H1 (cell line): ENCODE results near the gene TFG. TPM values are rescaled to one million over a fixed set of nuclear protein-coding genes. Genes with fewer than 3 reads are reported as not detected.

Source experiments
- CTCF ChIA-PET: fragments of 300-600 bp; sonication (Branson Sonifier 250); formaldehyde crosslinking; loops from one replicate; lab custom pipeline; 2021; ENCODE audit not compliant: partially characterized antibody; lab: Charles Lee
- POLR2A ChIA-PET: fragments of 300-600 bp; sonication (Branson Sonifier 250); formaldehyde crosslinking; loops from one replicate; lab custom pipeline; 2021; ENCODE audit warnings: inconsistent platforms; ENCODE audit not compliant: partially characterized antibody; lab: Charles Lee
- DNase-seq, 2 experiments: peaks; one replicate each; pipeline versions ENCODE4 v3.0.0 to v3.0.0-alpha.2; 2010 to 2022; ENCODE audit warnings: low spot score in 2 of 2, low read depth in 1 of 2, mixed read lengths in 1 of 2
- FAIRE-seq: peaks from 2 replicates; lab custom pipeline; 2011; peaks lifted over from hg19 to GRCh38; lab: Jason Lieb, UNC
- H2AFZ ChIP-seq: 2 replicates; pipeline ENCODE4 v1.8.1; 2012; ENCODE audit warnings: low read length, inconsistent platforms
- H2AK5ac ChIP-seq: 2 replicates; pipeline ENCODE4 v1.6.1; 2013; ENCODE audit warnings: low read depth, low read length
- H2BK120ac ChIP-seq: replicated peaks from 2 replicates; pipeline ENCODE3; 2013; ENCODE audit warnings: low read depth, low read length, inconsistent platforms
- H2BK12ac ChIP-seq: 2 replicates; pipeline ENCODE4 v1.6.1; 2013; ENCODE audit warnings: low read depth, low read length
- H2BK15ac ChIP-seq: 2 replicates; pipeline ENCODE4 v1.6.1; 2013; ENCODE audit warnings: low read length
- H2BK20ac ChIP-seq: 2 replicates; pipeline ENCODE4 v1.6.1; 2013; ENCODE audit warnings: low read length
- H2BK5ac ChIP-seq: 2 replicates; pipeline ENCODE4 v1.6.1; 2013; ENCODE audit warnings: low read depth, low read length
- H3K14ac ChIP-seq: 2 replicates; pipeline ENCODE4 v1.6.1; 2013; ENCODE audit warnings: inconsistent platforms; ENCODE audit not compliant: insufficient read length
- H3K18ac ChIP-seq: 2 replicates; pipeline ENCODE4 v1.6.1; 2013; ENCODE audit warnings: low read length; ENCODE audit errors: extremely low read depth
- H3K23ac ChIP-seq: 2 replicates; pipeline ENCODE4 v1.6.1; 2013; ENCODE audit warnings: inconsistent platforms; ENCODE audit not compliant: insufficient read length
- H3K23me2 ChIP-seq: 2 replicates; pipeline ENCODE4 v1.6.1; 2013; ENCODE audit warnings: low read depth, low read length
- H3K27ac ChIP-seq: 2 replicates; pipeline ENCODE4 v1.6.1; 2011; ENCODE audit warnings: low read depth, low read length, inconsistent platforms
- H3K27me3 ChIP-seq, 4 experiments: replicated peaks in 1 of 4; 1 replicate in 1 of 4; 2 replicates in 3 of 4; pipeline versions ENCODE4 v1.6.1 to v1.8.1; 2011 to 2013; ENCODE audit warnings: low read length in 3 of 4, mild to moderate bottlenecking in 3 of 4, inconsistent platforms in 2 of 4, mixed read lengths in 2 of 4, moderate library complexity in 1 of 4; ENCODE audit not compliant: control insufficient read depth in 3 of 4, insufficient read depth in 3 of 4; ENCODE audit errors: extremely low read depth in 1 of 4
- H3K36me3 ChIP-seq, 4 experiments: 2 replicates each; pipeline versions ENCODE4 v1.6.1 to v1.8.1; 2011 to 2013; ENCODE audit warnings: mild to moderate bottlenecking in 4 of 4, low read length in 3 of 4, moderate library complexity in 2 of 4, control low read depth in 1 of 4, inconsistent platforms in 1 of 4; ENCODE audit not compliant: insufficient read depth in 4 of 4, control insufficient read depth in 2 of 4
- H3K4ac ChIP-seq: replicated peaks from 2 replicates; pipeline ENCODE3; 2013; ENCODE audit warnings: low read length, low read depth, mixed read lengths, inconsistent platforms; ENCODE audit not compliant: insufficient read length
- H3K4me1 ChIP-seq, 4 experiments: replicated peaks in 1 of 4; 1 replicate in 1 of 4; 2 replicates in 3 of 4; pipeline versions ENCODE4 v1.6.1 to v1.8.1; 2011 to 2013; ENCODE audit warnings: low read length in 3 of 4, inconsistent platforms in 2 of 4, mixed read lengths in 1 of 4; ENCODE audit not compliant: insufficient read depth in 4 of 4, control insufficient read depth in 3 of 4
- H3K4me2 ChIP-seq, 2 experiments: 2 replicates each; pipeline versions ENCODE4 v1.6.1 to v1.8.1; 2011 to 2013; ENCODE audit warnings: low read depth in 2 of 2, low read length in 2 of 2, control low read depth in 1 of 2, inconsistent platforms in 1 of 2, mild to moderate bottlenecking in 1 of 2; ENCODE audit not compliant: insufficient read depth in 1 of 2
- H3K4me3 ChIP-seq, 4 experiments: fragments of 200-600, 300-600 bp in 1 of 4; sonication (generic), shearing (Covaris generic), sonication (Bioruptor Twin) in 1 of 4; 2 replicates each; pipeline versions ENCODE4 v1.5.1 to v1.8.1; 2011 to 2016; ENCODE audit warnings: low read length in 4 of 4, low read depth in 3 of 4, control low read depth in 2 of 4, inconsistent platforms in 2 of 4, mild to moderate bottlenecking in 2 of 4, mixed read lengths in 1 of 4, moderate library complexity in 1 of 4; ENCODE audit not compliant: insufficient read depth in 2 of 4; ENCODE audit errors: extremely low read depth in 1 of 4
- H3K56ac ChIP-seq: replicated peaks from 2 replicates; pipeline ENCODE3; 2013; ENCODE audit warnings: low read depth, mild to moderate bottlenecking, mixed read lengths, low read length, inconsistent platforms; ENCODE audit not compliant: insufficient read length
- H3K79me1 ChIP-seq: 2 replicates; pipeline ENCODE4 v1.6.1; 2013; ENCODE audit warnings: low read depth, low read length, control low read depth
- H3K79me2 ChIP-seq, 2 experiments: 2 replicates each; pipeline versions ENCODE4 v1.6.1 to v1.8.1; 2012 to 2013; ENCODE audit warnings: low read length in 2 of 2, mild to moderate bottlenecking in 2 of 2, inconsistent platforms in 1 of 2; ENCODE audit not compliant: insufficient read depth in 2 of 2, control insufficient read depth in 1 of 2
- H3K9ac ChIP-seq, 4 experiments: replicated peaks in 1 of 4; 1 replicate in 1 of 4; 2 replicates in 3 of 4; pipeline versions ENCODE4 v1.6.1 to v1.8.1; 2011 to 2013; ENCODE audit warnings: low read depth in 3 of 4, low read length in 3 of 4, control low read depth in 2 of 4, mild to moderate bottlenecking in 2 of 4, moderate library complexity in 2 of 4, inconsistent platforms in 1 of 4; ENCODE audit errors: extremely low read depth in 1 of 4
- H3K9me3 ChIP-seq, 2 experiments: 2 replicates each; pipeline versions ENCODE4 v1.6.1 to v1.8.1; 2012 to 2013; ENCODE audit warnings: mild to moderate bottlenecking in 2 of 2, moderate library complexity in 2 of 2, control low read depth in 1 of 2, inconsistent platforms in 1 of 2, low read depth in 1 of 2, low read length in 1 of 2, mixed read lengths in 1 of 2; ENCODE audit not compliant: insufficient read depth in 2 of 2
- H4K20me1 ChIP-seq, 2 experiments: replicated peaks in 1 of 2; 2 replicates each; pipeline versions ENCODE3 to v1.8.1; 2011 to 2013; ENCODE audit warnings: inconsistent platforms in 2 of 2, low read length in 2 of 2, mild to moderate bottlenecking in 1 of 2; ENCODE audit not compliant: insufficient read depth in 2 of 2, control insufficient read depth in 1 of 2
- H4K5ac ChIP-seq: 2 replicates; pipeline ENCODE4 v1.6.1; 2013; ENCODE audit warnings: low read length, low read depth, mixed read lengths, inconsistent platforms; ENCODE audit not compliant: insufficient read length
- H4K8ac ChIP-seq: 2 replicates; pipeline ENCODE4 v1.8.0; 2013; ENCODE audit warnings: mild to moderate bottlenecking, moderate library complexity, low read length, inconsistent platforms; ENCODE audit not compliant: insufficient read depth; ENCODE audit errors: extremely low read depth
- H4K91ac ChIP-seq: replicated peaks from 2 replicates; pipeline ENCODE3; 2013; ENCODE audit warnings: low read length, mixed read lengths, inconsistent platforms; ENCODE audit not compliant: insufficient read length
- CHD2 ChIP-seq: IDR thresholded peaks from 2 replicates; pipeline ENCODE4 v1.6.1; 2012; ENCODE audit warnings: low read length, improper control_type of control experiment
- EP300 ChIP-seq, 2 experiments: IDR thresholded peaks; 1 replicate in 1 of 2; 2 replicates in 1 of 2; pipeline ENCODE4 v1.6.1; 2011 to 2012; ENCODE audit warnings: low read depth in 2 of 2, low read length in 2 of 2, mild to moderate bottlenecking in 2 of 2, borderline replicate concordance in 1 of 2, inconsistent platforms in 1 of 2, moderate library complexity in 1 of 2
- NRF1 ChIP-seq: IDR thresholded peaks from 2 replicates; pipeline ENCODE4 v1.6.1; 2011; ENCODE audit warnings: mild to moderate bottlenecking, low read depth, low read length, improper control_type of control experiment
- PHF8 ChIP-seq: fragments of 200-600 bp; sonication (generic); conservative IDR thresholded peaks from 2 replicates; pipeline ENCODE4 v1.7.1; 2012; ENCODE audit warnings: low read depth, mild to moderate bottlenecking, inconsistent platforms, low read length, moderate library complexity
- POLR2AphosphoS5 ChIP-seq: IDR thresholded peaks from 2 replicates; pipeline ENCODE4 v1.6.1; 2011; ENCODE audit warnings: low read depth, low read length
- RBBP5 ChIP-seq: IDR thresholded peaks from 2 replicates; pipeline ENCODE4 v1.7.1; 2012; ENCODE audit warnings: low read depth, mild to moderate bottlenecking, inconsistent platforms, low read length, moderate library complexity, borderline replicate concordance
- RXRA ChIP-seq: IDR thresholded peaks from 2 replicates; pipeline ENCODE4 v1.6.1; 2011; ENCODE audit warnings: low read depth, mild to moderate bottlenecking, low read length, moderate library complexity; ENCODE audit not compliant: insufficient read depth
- SIN3A ChIP-seq, 2 experiments: IDR thresholded peaks in 1 of 2; conservative IDR thresholded peaks in 1 of 2; 2 replicates each; pipeline ENCODE4 v1.6.1; 2011 to 2012; ENCODE audit warnings: low read length in 2 of 2, improper control_type of control experiment in 1 of 2, low read depth in 1 of 2, mild to moderate bottlenecking in 1 of 2
- SIX5 ChIP-seq: IDR thresholded peaks from 2 replicates; pipeline ENCODE4 v1.6.1; 2011; ENCODE audit warnings: mild to moderate bottlenecking, low read depth, low read length
- SP2 ChIP-seq: IDR thresholded peaks from 2 replicates; pipeline ENCODE4 v1.6.1; 2012; ENCODE audit warnings: mild to moderate bottlenecking, low read length, inconsistent platforms
- TEAD4 ChIP-seq: IDR thresholded peaks from 2 replicates; pipeline ENCODE4 v1.6.1; 2012; ENCODE audit warnings: low read depth, low read length, inconsistent platforms, mixed read lengths
- WGBS, 2 experiments: shearing (Covaris generic) in 1 of 2; methylation state at CpG; one replicate each; pipeline versions ENCODE4 v1.1.6 to v1.1.7; 2013 to 2015; ENCODE audit warnings: low lambda C conversion rate in 2 of 2, mixed read lengths in 2 of 2, inconsistent platforms in 1 of 2, low coverage in 1 of 2, missing lambda C conversion rate in 1 of 2; ENCODE audit not compliant: insufficient replicate concordance in 2 of 2, insufficient coverage in 1 of 2, insufficient read length in 1 of 2; ENCODE audit errors: extremely low coverage in 1 of 2, missing lambda C conversion rate in 1 of 2; 5-methylcytosine and 5-hydroxymethylcytosine counted together
- polyA plus RNA-seq, 7 experiments: library from polyadenylated mRNA; depleted of rRNA in 3 of 7; stranded (reverse) in 5 of 7; unstranded in 2 of 7; fragments of >200 nt in 5 of 7; fragments of 200-250 nt in 2 of 7; gene quantifications; 1 replicate in 5 of 7; 2 replicates in 1 of 7; 4 replicates in 1 of 7; pipeline versions ENCODE4 v1.2.1 to v1.2.3, GENCODE V29; 2011 to 2013; ENCODE audit warnings: missing spikeins in 2 of 7, mixed read lengths in 2 of 7
- total RNA-seq: library from RNA; stranded (reverse); fragmentation: NEBNext Ultra II Directional; extraction: Animal tissue kit (Norgen Biotek cat#: 25700); gene quantifications from 2 replicates; pipeline ENCODE4 v1.2.1, GENCODE V29; 2021

The TFG gene
- total and polyA plus RNA-seq, 2 of the 8 experiments (the other 6 are each of a cell fraction or from before 2014, with no cell fraction given) = 81.9 to 98.4 TPM

- H3K56ac ChIP-seq = no peak overlapping the region
- H3K79me1 ChIP-seq = no peaks in the 10 kb centered on the region
- no peak overlapping the region for H4K5ac ChIP-seq
- no peak overlapping the region for H2BK15ac ChIP-seq
- CTCF ChIA-PET = interaction anchor here (1.0 to 1.3 kb wide), 3 partner anchors 12 to 106 kb away, joined by 4 to 5 read pairs (median 4); no protein-coding TSS in a partner anchor
- H3K23me2 ChIP-seq = no peaks in the 10 kb centered on the region
- H4K91ac ChIP-seq = no peak overlapping the region
- no peak overlapping the region for H3K14ac ChIP-seq
- no peak overlapping the region for H2BK120ac ChIP-seq
- no peak overlapping the region for H3K23ac ChIP-seq
- H3K4me1 ChIP-seq = no peaks in the 10 kb centered on the region
- POLR2A ChIA-PET = interaction anchor here (0.7 to 1.0 kb wide), 2 partner anchors 11 to 104 kb away, joined by 3 to 4 read pairs; no protein-coding TSS in a partner anchor
- 77% methylated on average over 5 of the region's 5 CpGs; no CpG with 5 or more reads in 1 of the 2 experiments for WGBS, 2 experiments
- H3K4ac ChIP-seq = no peak overlapping the region
- no peaks in the 10 kb centered on the region for H3K36me3 ChIP-seq
- no peak overlapping the region for H3K4me3 ChIP-seq
- no peaks in the 10 kb centered on the region for H4K20me1 ChIP-seq
- H3K9me3 ChIP-seq = no peaks in the 10 kb centered on the region
- no peak overlapping the region for H3K9ac ChIP-seq
- H2BK5ac ChIP-seq = no peak overlapping the region
- no peak overlapping the region for H3K27ac ChIP-seq
- H2AFZ ChIP-seq = no peak overlapping the region
- no peak overlapping the region for H2BK20ac ChIP-seq
- no peaks in the 10 kb centered on the region for H3K79me2 ChIP-seq
- H2AK5ac ChIP-seq = no peak overlapping the region
- no peak overlapping the region for H3K18ac ChIP-seq
- no peaks in the 10 kb centered on the region; a peak in 1 of 7 replicates for H3K27me3 ChIP-seq
- FAIRE-seq (no peak), DNase-seq (no peak)
- no peak overlapping the region for H2BK12ac ChIP-seq
- H3K4me2 ChIP-seq = no peak overlapping the region
- H4K8ac ChIP-seq = no peak overlapping the region
- TF ChIP-seq SP2 = no peak
- no peak for TF ChIP-seq RBBP5
- no peak for TF ChIP-seq RXRA
- no peak for TF ChIP-seq POLR2AphosphoS5
- TF ChIP-seq NRF1 = no peak
- no peak for TF ChIP-seq EP300 (IDR thresholded peaks at IDR 0.05; ENCODE audit: borderline replicate concordance in 1 of 2, low read depth in 2 of 2, low read length in 2 of 2)
- TF ChIP-seq TEAD4 = no peak
- no peak for TF ChIP-seq CHD2
- TF ChIP-seq SIN3A (conservative IDR thresholded peaks at IDR 0.05 in 1 of 2, IDR thresholded peaks at IDR 0.05 in 1 of 2; ENCODE audit: low read depth in 1 of 2, low read length in 2 of 2) = no peak
- no peak for TF ChIP-seq SIX5
- TF ChIP-seq PHF8 = no peak
These were observed 11.5 kb upstream of the TFG start for GRCh38 chr3:100697723-100698285.
